Sigmoid colon (tissue), 7 donors: Measurements from ENCODE around the gene PDE11A. TPM values are rescaled to one million over a fixed set of nuclear protein-coding genes. Genes with fewer than 3 reads are reported as not detected.

Experiments
- DNase-seq: peaks from one replicate; pipeline ENCODE4 v3.0.0-alpha.2; 2019
- H3K27ac ChIP-seq, 4 donors: fragments of 200-600 bp; sonication (generic); one replicate each; pipeline ENCODE4 v1.5.1; 2016 to 2019; ENCODE audit warnings: mild to moderate bottlenecking in 1 of 4
- H3K27me3 ChIP-seq, 3 donors: fragments of 200-600 bp; sonication (generic); one replicate each; pipeline ENCODE4 v1.5.1; 2019; ENCODE audit warnings: mild to moderate bottlenecking in 1 of 3
- H3K36me3 ChIP-seq, 4 donors: fragments of 200-600 bp; sonication (generic); one replicate each; pipeline ENCODE4 v1.5.1; 2016 to 2019
- H3K4me1 ChIP-seq, 4 donors: fragments of 200-600 bp; sonication (generic); one replicate each; pipeline ENCODE4 v1.5.1; 2017 to 2019
- H3K4me3 ChIP-seq, 4 donors: fragments of 200-600 bp; sonication (generic); one replicate each; pipeline ENCODE4 v1.5.1; 2017 to 2019; ENCODE audit warnings: mild to moderate bottlenecking in 2 of 4, moderate library complexity in 1 of 4
- H3K9me3 ChIP-seq, 4 donors: fragments of 200-600 bp in 3 of 4; sonication (generic) in 3 of 4; one replicate each; pipeline versions ENCODE4 v1.5.1 to v1.6.1; 2013 to 2019
- CTCF ChIP-seq, 4 experiments: fragments of 450-650 bp in 3 of 4; fragments of 200-600 bp in 1 of 4; IDR thresholded peaks; one replicate each; pipeline ENCODE4 v1.5.1; 2016 to 2019; ENCODE audit warnings: antibody characterized with exemption in 4 of 4, mild to moderate bottlenecking in 3 of 4, moderate library complexity in 2 of 4
- EP300 ChIP-seq, 4 donors: sonication (generic); formaldehyde crosslinking; IDR thresholded peaks; one replicate each; pipeline ENCODE4 v1.6.1; 2017; ENCODE audit warnings: antibody characterized with exemption in 4 of 4
- POLR2A ChIP-seq, 2 donors: fragments of 450-650 bp; IDR thresholded peaks; one replicate each; pipeline ENCODE4 v1.6.1; 2016; ENCODE audit warnings: antibody characterized with exemption in 2 of 2, mild to moderate bottlenecking in 2 of 2, moderate library complexity in 2 of 2
- POLR2AphosphoS5 ChIP-seq, 4 donors: sonication (generic); formaldehyde crosslinking; IDR thresholded peaks; one replicate each; pipeline ENCODE4 v1.6.1; 2017; ENCODE audit warnings: antibody characterized with exemption in 4 of 4
- WGBS, 2 donors: extraction: QIAGEN DNeasy Blood & Tissue Kit; methylation state at CpG; one replicate each; pipeline ENCODE4 v1.1.7; 2013; 5-methylcytosine and 5-hydroxymethylcytosine counted together
- intact Hi-C: fragments of 100-400 bp; cut with DNase I; formaldehyde crosslinking; loops from one replicate; pipeline ENCODE4 v1.15.1; 2023
- polyA plus RNA-seq, 3 donors: library from polyadenylated mRNA; stranded (reverse); fragments of 200-250 nt; gene quantifications; one replicate each; pipeline ENCODE4 v1.2.3, GENCODE V29; 2013
- total RNA-seq, 4 donors: library from RNA; depleted of rRNA; stranded (reverse); fragments of >200 nt; gene quantifications; one replicate each; pipeline ENCODE4 v1.1.0, GENCODE V29; 2016
- donor health status: healthy with polysubstance abuse.
- donor health status: Bipolar disorder and iron deficiency.
- donor health status: healthy.

The PDE11A gene
- total and polyA plus RNA-seq, 7 donors, result 0.57 to 16.8 (median 4.3) TPM; not detected in 2

DNA sequence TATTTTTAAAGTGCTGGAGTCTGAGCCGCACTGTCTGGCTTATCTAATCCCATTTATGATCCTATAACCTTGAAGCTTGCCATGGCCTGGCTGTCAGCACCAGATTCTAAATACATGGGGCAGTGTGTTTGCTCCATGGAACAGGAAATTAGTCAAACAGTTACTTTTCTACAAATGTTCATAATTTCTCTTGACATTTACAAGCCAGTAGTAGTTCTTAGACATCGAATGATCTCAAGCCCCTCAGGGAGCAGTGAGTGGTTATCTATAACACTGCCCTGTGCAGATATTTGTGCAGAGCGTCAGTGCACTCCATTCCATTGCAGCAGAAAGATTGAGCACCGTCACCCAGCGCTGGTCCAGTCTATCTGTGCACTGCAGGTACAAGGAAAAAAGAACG is 474.8 kb downstream of the PDE11A start:
- H3K27ac ChIP-seq, result peak overlapping the region in 3 of 4 donors; percentile 54 to 65 (median 56)

GRCh38 chr2:177596866-177597265 is 475.7 kb downstream of the PDE11A start:
- H3K27ac ChIP-seq, result peak overlapping the region in 2 of 4 donors; percentile 54 to 65

More for the DNA sequence above, 474.8 kb downstream of the PDE11A start:
- WGBS, 2 donors, result 66 to 70% methylated on average over 6 of the region's 6 CpGs
- H3K9me3 ChIP-seq, result no peaks in the 10 kb centered on the region
- DNase-seq, result no peak
- intact Hi-C loops, result loop anchor here (5.0 kb wide), 1 partner anchor 40 kb away; no protein-coding TSS in a partner anchor
- no peaks in the 10 kb centered on the region for H3K27me3 ChIP-seq
- no peaks in the 10 kb centered on the region for H3K36me3 ChIP-seq
- peak in 1 of 4 donors; percentile 28 for TF ChIP-seq POLR2AphosphoS5 (IDR thresholded peaks at IDR 0.05)
- TF ChIP-seq CTCF (IDR thresholded peaks at IDR 0.05), result no peak
- peak overlapping the region in 1 of 4 donors; percentile 8 for H3K4me3 ChIP-seq
- H3K4me1 ChIP-seq, result peaks cover 0 to 33% (median 21%) of the 10 kb centered on the region in 4 donors

DNA sequence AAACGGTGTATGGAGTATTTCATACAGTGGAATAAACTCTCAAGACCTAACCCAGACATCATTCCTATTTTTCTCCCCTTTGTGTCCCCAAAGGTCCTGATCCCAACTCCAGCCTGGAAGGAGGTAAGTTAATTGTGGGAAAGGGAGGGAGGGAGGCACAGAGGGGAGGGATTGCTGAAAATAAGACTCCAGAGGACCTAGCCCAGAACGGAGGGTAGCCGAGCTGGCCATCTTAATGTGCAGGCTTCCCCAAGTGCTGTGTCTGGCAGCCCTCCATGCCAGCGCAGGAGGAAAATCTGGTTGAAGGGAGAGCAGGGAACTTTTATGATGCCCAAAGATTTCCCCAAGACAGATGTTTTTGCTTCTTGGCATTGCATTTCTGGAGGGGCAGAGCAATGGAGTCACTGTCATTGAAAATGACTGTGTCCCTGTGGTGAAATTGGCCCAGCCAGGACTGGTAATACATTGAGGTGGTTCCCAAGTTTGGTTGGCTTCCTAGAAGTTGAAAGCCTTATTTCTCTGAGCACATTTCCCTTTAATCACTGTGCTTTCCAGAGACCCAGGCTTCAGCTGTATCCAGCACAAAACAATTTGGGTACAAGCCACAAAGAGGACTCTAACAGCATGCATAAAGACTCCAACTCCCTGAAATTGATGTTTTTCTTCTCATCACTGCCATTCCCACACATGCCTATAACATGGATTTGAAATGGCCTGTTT is 477.3 kb downstream of the PDE11A start:
- H3K4me3 ChIP-seq, result no peak overlapping the region
- no peaks in the 10 kb centered on the region for H3K27me3 ChIP-seq
- no peak for DNase-seq
- TF ChIP-seq POLR2AphosphoS5 (IDR thresholded peaks at IDR 0.05) (no peak), POLR2A (IDR thresholded peaks at IDR 0.05) (no peak), CTCF (IDR thresholded peaks at IDR 0.05) (no peak), EP300 (IDR thresholded peaks at IDR 0.05) (no peak)
- intact Hi-C loops, result loop anchor here (5.0 kb wide), 1 partner anchor 38 kb away; no protein-coding TSS in a partner anchor
- H3K36me3 ChIP-seq, result no peaks in the 10 kb centered on the region
- H3K9me3 ChIP-seq, result no peaks in the 10 kb centered on the region
- H3K4me1 ChIP-seq, result peaks cover 0 to 33% (median 21%) of the 10 kb centered on the region in 4 donors
- 94% methylated on average over 4 of the region's 4 CpGs for WGBS, 2 donors
- no peak overlapping the region for H3K27ac ChIP-seq

More at GRCh38 chr2:177596866-177597265, 475.7 kb downstream of the PDE11A start:
- Histone ChIP-seq H3K4me3 (no peak overlapping the region), H3K9me3 (no peaks in the 10 kb centered on the region), H3K4me1 (peaks cover 0 to 33% (median 21%) of the 10 kb centered on the region in 4 donors), H3K27me3 (no peaks in the 10 kb centered on the region), H3K36me3 (no peaks in the 10 kb centered on the region)
- 92 to 94% methylated on average over 1 of the region's 1 CpG for WGBS, 2 donors
- no peak for TF ChIP-seq CTCF (IDR thresholded peaks at IDR 0.05)
- TF ChIP-seq POLR2AphosphoS5 (IDR thresholded peaks at IDR 0.05), result no peak
- no peak for TF ChIP-seq POLR2A (IDR thresholded peaks at IDR 0.05)
- TF ChIP-seq EP300 (IDR thresholded peaks at IDR 0.05), result no peak
- intact Hi-C loops, result loop anchor here (5.0 kb wide), 1 partner anchor 40 kb away; no protein-coding TSS in a partner anchor
- no peak for DNase-seq

GRCh38 chr2:177593402-177593801 is 479.2 kb downstream of the PDE11A start:
- no peak overlapping the region for H3K27ac ChIP-seq
- H3K36me3 ChIP-seq, result no peaks in the 10 kb centered on the region
- H3K27me3 ChIP-seq, result no peaks in the 10 kb centered on the region
- intact Hi-C loops, result no loop called here
- H3K4me1 ChIP-seq, result peaks cover 0 to 19% (median 14%) of the 10 kb centered on the region in 4 donors
- TF ChIP-seq CTCF (IDR thresholded peaks at IDR 0.05), result no peak
- TF ChIP-seq EP300 (IDR thresholded peaks at IDR 0.05), result no peak
- no peak for TF ChIP-seq POLR2AphosphoS5 (IDR thresholded peaks at IDR 0.05)
- no peak for TF ChIP-seq POLR2A (IDR thresholded peaks at IDR 0.05)
- no peaks in the 10 kb centered on the region for H3K9me3 ChIP-seq
- WGBS, 2 donors, result 94% methylated on average over 3 of the region's 3 CpGs
- DNase-seq, result no peak
- no peak overlapping the region for H3K4me3 ChIP-seq
